SK-N-SH (cell line): ENCODE results near the gene PRCC. TPM values are rescaled to one million over a fixed set of nuclear protein-coding genes. Genes with fewer than 3 reads are reported as not detected.

Source experiments
- CTCF ChIA-PET: fragments of 300-600, 350-600 bp; formaldehyde crosslinking; extraction: SDS; loops from one replicate; lab custom pipeline; 2021; lab: Yijun Ruan, JAX
- POLR2A ChIA-PET: fragments of 350-600 bp; sonication (Branson Sonifier 250); formaldehyde crosslinking; extraction: SDS; loops from one replicate; lab custom pipeline; 2020; ENCODE audit warnings: antibody characterized with exemption, inconsistent platforms; lab: Yijun Ruan, JAX
- DNase-seq: peaks from one replicate; pipeline ENCODE4 v3.0.0; 2012
- H2AFZ ChIP-seq: fragments of 200-600 bp; sonication (generic); 2 replicates; pipeline ENCODE4 v1.8.1; 2016; ENCODE audit warnings: antibody characterized with exemption, mild to moderate bottlenecking, low read depth
- H3F3A ChIP-seq: fragments of 200-600 bp; sonication (generic); replicated peaks from 2 replicates; pipeline ENCODE3; 2016; ENCODE audit warnings: antibody characterized with exemption, mild to moderate bottlenecking; ENCODE audit not compliant: insufficient read depth
- H3K27ac ChIP-seq, 2 experiments: fragments of 200-500 bp in 1 of 2; fragments of 200-600 bp in 1 of 2; sonication (Bioruptor generic) in 1 of 2; sonication (generic), shearing (Covaris generic) in 1 of 2; 2 replicates each; pipeline versions ENCODE4 v1.5.1 to v1.6.1; 2014 to 2016; ENCODE audit warnings: low read depth in 2 of 2, inconsistent platforms in 1 of 2, low read length in 1 of 2, mild to moderate bottlenecking in 1 of 2, mixed read lengths in 1 of 2
- H3K27me3 ChIP-seq: fragments of 200-600 bp; sonication (generic), shearing (Covaris generic); 2 replicates; pipeline ENCODE4 v1.6.1; 2016; ENCODE audit warnings: mixed run types; ENCODE audit not compliant: insufficient read depth
- H3K36me3 ChIP-seq, 2 experiments: fragments of 200-500 bp in 1 of 2; fragments of 200-600 bp in 1 of 2; sonication (Bioruptor generic) in 1 of 2; sonication (generic) in 1 of 2; replicated peaks in 1 of 2; 2 replicates each; pipeline versions ENCODE3 to v1.5.1; 2014 to 2016; ENCODE audit warnings: low read length in 1 of 2, mild to moderate bottlenecking in 1 of 2; ENCODE audit not compliant: insufficient read depth in 2 of 2, control insufficient read depth in 1 of 2
- H3K4me1 ChIP-seq, 2 experiments: fragments of 200-500 bp in 1 of 2; fragments of 200-600 bp in 1 of 2; sonication (Bioruptor generic) in 1 of 2; sonication (generic), shearing (Covaris generic) in 1 of 2; 2 replicates each; pipeline versions ENCODE4 v1.5.1 to v1.6.1; 2014 to 2016; ENCODE audit warnings: low read depth in 1 of 2, low read length in 1 of 2, mixed run types in 1 of 2; ENCODE audit not compliant: insufficient read depth in 2 of 2, control insufficient read depth in 1 of 2
- H3K4me2 ChIP-seq: fragments of 200-600 bp; sonication (generic), shearing (Covaris generic); 2 replicates; pipeline ENCODE4 v1.6.1; 2017; ENCODE audit warnings: mixed run types
- H3K4me3 ChIP-seq, 2 experiments: fragments of 200-500 bp in 1 of 2; fragments of 200-600 bp in 1 of 2; sonication (Bioruptor generic) in 1 of 2; sonication (generic), shearing (Covaris generic) in 1 of 2; 2 replicates each; pipeline versions ENCODE4 v1.5.1 to v1.8.1; 2014 to 2016; ENCODE audit warnings: low read depth in 2 of 2, inconsistent platforms in 1 of 2, low read length in 1 of 2, mild to moderate bottlenecking in 1 of 2, mixed read lengths in 1 of 2, moderate library complexity in 1 of 2
- H3K79me2 ChIP-seq: fragments of 200-600 bp; sonication (generic); 2 replicates; pipeline ENCODE4 v1.8.1; 2017; ENCODE audit warnings: mild to moderate bottlenecking; ENCODE audit not compliant: insufficient read depth
- H3K9ac ChIP-seq: fragments of 200-600 bp; sonication (generic); 2 replicates; pipeline ENCODE4 v1.6.1; 2017; ENCODE audit warnings: mixed run types
- H3K9me2 ChIP-seq: fragments of 200-600 bp; sonication (generic); 2 replicates; pipeline ENCODE4 v1.6.1; 2017; ENCODE audit warnings: mixed run types
- H3K9me3 ChIP-seq: fragments of 200-600 bp; sonication (generic); 2 replicates; pipeline ENCODE4 v1.6.1; 2017; ENCODE audit warnings: mixed run types, mild to moderate bottlenecking, moderate library complexity
- H4K20me1 ChIP-seq: fragments of 200-600 bp; sonication (generic); 2 replicates; pipeline ENCODE4 v1.6.1; 2017; ENCODE audit warnings: mild to moderate bottlenecking, mixed run types; ENCODE audit not compliant: insufficient read depth
- CHD2 ChIP-seq: fragments of 150-350 bp; IDR thresholded peaks from 2 replicates; pipeline ENCODE4 v1.6.1; 2018; ENCODE audit warnings: low read length; ENCODE audit not compliant: partially characterized antibody
- EP300 ChIP-seq, 2 experiments: IDR thresholded peaks; 2 replicates each; pipeline versions ENCODE4 v1.4.0 to v1.6.1; 2012; ENCODE audit warnings: borderline replicate concordance in 1 of 2, low read depth in 1 of 2, low read length in 1 of 2
- FOXJ3 ChIP-seq: sonication (generic); formaldehyde crosslinking; IDR thresholded peaks from 2 replicates; pipeline ENCODE4 v1.5.1; 2020; ENCODE audit warnings: mild to moderate bottlenecking, missing genetic modification reagents
- GABPA ChIP-seq: IDR thresholded peaks from 2 replicates; pipeline ENCODE4 v1.4.0; 2012; ENCODE audit warnings: low read depth, mild to moderate bottlenecking
- GATA2 ChIP-seq: sonication (generic); formaldehyde crosslinking; IDR thresholded peaks from 2 replicates; pipeline ENCODE4 v1.5.0; 2020; ENCODE audit warnings: mild to moderate bottlenecking, missing genetic modification reagents
- MXI1 ChIP-seq: IDR thresholded peaks from 2 replicates; pipeline ENCODE4 v1.6.1; 2012; ENCODE audit warnings: mild to moderate bottlenecking, low read depth, low read length, improper control_type of control experiment
- NRF1 ChIP-seq: IDR thresholded peaks from 2 replicates; pipeline ENCODE4 v1.6.1; 2012; ENCODE audit warnings: low read depth, mild to moderate bottlenecking, low read length
- POLR2AphosphoS5 ChIP-seq: IDR thresholded peaks from 2 replicates; pipeline ENCODE4 v1.6.1; 2012; ENCODE audit warnings: low read depth, low read length
- REST ChIP-seq: IDR thresholded peaks from 2 replicates; pipeline ENCODE4 v1.6.1; 2012; ENCODE audit warnings: mild to moderate bottlenecking, low read depth, low read length, moderate library complexity
- RFX5 ChIP-seq: IDR thresholded peaks from 2 replicates; pipeline ENCODE4 v1.6.1; 2012; ENCODE audit warnings: mild to moderate bottlenecking, improper control_type of control experiment, low read length
- SIN3A ChIP-seq: IDR thresholded peaks from 2 replicates; pipeline ENCODE4 v1.6.1; 2012; ENCODE audit warnings: low read depth, mild to moderate bottlenecking, low read length, moderate library complexity, borderline replicate concordance
- SMC3 ChIP-seq: IDR thresholded peaks from 2 replicates; pipeline ENCODE4 v1.6.1; 2012; ENCODE audit warnings: low read depth, low read length, improper control_type of control experiment
- TCF12 ChIP-seq: IDR thresholded peaks from 2 replicates; pipeline ENCODE4 v1.4.0; 2012
- USF2 ChIP-seq: fragments of 150-350 bp; IDR thresholded peaks from 2 replicates; pipeline ENCODE4 v1.6.1; 2017; ENCODE audit warnings: antibody characterized with exemption, low read length, low read depth, borderline replicate concordance
- YY1 ChIP-seq: IDR thresholded peaks from 2 replicates; pipeline ENCODE4 v1.4.0; 2012; ENCODE audit warnings: low read depth, mild to moderate bottlenecking
- WGBS: methylation state at CpG from one replicate; pipeline ENCODE4 v1.1.6; 2017; ENCODE audit warnings: low lambda C conversion rate; 5-methylcytosine and 5-hydroxymethylcytosine counted together
- polyA plus RNA-seq, 3 experiments: library from polyadenylated mRNA; depleted of rRNA; stranded (reverse); fragments of >200 nt; gene quantifications; 2 replicates each; pipeline ENCODE4 v1.2.3, GENCODE V29; 2012
- TF ChIP-seq, protein P1 (sequence below): fragments of 200-600 bp; sonication (generic); IDR thresholded peaks from 2 replicates; pipeline ENCODE4 v1.6.1; 2017; ENCODE audit warnings: antibody characterized with exemption, mild to moderate bottlenecking, moderate library complexity
- TF ChIP-seq, protein P2 (sequence below): IDR thresholded peaks from 2 replicates; pipeline ENCODE4; 2012

The PRCC gene
- polyA plus RNA-seq, 1 of the 3 experiments (the other 2 are of a cell fraction), result 39.2 TPM

GRCh38 chr1:156772222-156772621 lies 4.9 kb downstream of the PRCC start:
- H2AFZ ChIP-seq, result no peak overlapping the region
- H3K27me3 ChIP-seq, result no peaks in the 10 kb centered on the region
- DNase-seq, result no peak
- peak overlapping the region; percentile 29 to 93; a peak in 3 of 4 replicates for H3K27ac ChIP-seq
- peaks cover 56% of the 10 kb centered on the region for H4K20me1 ChIP-seq
- WGBS, result 51% methylated on average over 3 of the region's 3 CpGs
- TF ChIP-seq CHD2 (peak; percentile 20), GABPA (no peak), EP300 (IDR thresholded peaks at IDR 0.05; ENCODE audit: borderline replicate concordance in 1 of 2, low read depth in 1 of 2, low read length in 1 of 2) (peak in 1 of 2 experiments; percentile 49; a peak in 1 of 4 replicates), USF2 (no peak)
- TF ChIP-seq, protein P1, sequence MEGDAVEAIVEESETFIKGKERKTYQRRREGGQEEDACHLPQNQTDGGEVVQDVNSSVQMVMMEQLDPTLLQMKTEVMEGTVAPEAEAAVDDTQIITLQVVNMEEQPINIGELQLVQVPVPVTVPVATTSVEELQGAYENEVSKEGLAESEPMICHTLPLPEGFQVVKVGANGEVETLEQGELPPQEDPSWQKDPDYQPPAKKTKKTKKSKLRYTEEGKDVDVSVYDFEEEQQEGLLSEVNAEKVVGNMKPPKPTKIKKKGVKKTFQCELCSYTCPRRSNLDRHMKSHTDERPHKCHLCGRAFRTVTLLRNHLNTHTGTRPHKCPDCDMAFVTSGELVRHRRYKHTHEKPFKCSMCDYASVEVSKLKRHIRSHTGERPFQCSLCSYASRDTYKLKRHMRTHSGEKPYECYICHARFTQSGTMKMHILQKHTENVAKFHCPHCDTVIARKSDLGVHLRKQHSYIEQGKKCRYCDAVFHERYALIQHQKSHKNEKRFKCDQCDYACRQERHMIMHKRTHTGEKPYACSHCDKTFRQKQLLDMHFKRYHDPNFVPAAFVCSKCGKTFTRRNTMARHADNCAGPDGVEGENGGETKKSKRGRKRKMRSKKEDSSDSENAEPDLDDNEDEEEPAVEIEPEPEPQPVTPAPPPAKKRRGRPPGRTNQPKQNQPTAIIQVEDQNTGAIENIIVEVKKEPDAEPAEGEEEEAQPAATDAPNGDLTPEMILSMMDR, result peak; percentile 33
- CTCF ChIA-PET, result interaction anchor here (0.8 to 9.5 kb wide), 22 partner anchors 9 to 155 kb away, joined by 3 to 64 read pairs (median 6); partner anchors contain the start of genes INSRR and NTRK1
- no peaks in the 10 kb centered on the region for H3K9me3 ChIP-seq
- peaks cover 19 to 22% of the 10 kb centered on the region in 2 experiments for H3K36me3 ChIP-seq
- no peak overlapping the region for H3K9ac ChIP-seq
- peaks cover 99% of the 10 kb centered on the region for H3K79me2 ChIP-seq
- H3F3A ChIP-seq, result peaks cover 5% of the 10 kb centered on the region
- no peaks in the 10 kb centered on the region for H3K9me2 ChIP-seq
- H3K4me2 ChIP-seq, result peak overlapping the region; percentile 40; the same call in 1 of the 2 replicates
- H3K4me3 ChIP-seq, result no peak overlapping the region
- POLR2A ChIA-PET, result interaction anchor here (0.6 to 2.2 kb wide), 8 partner anchors 21 to 121 kb away, joined by 3 to 15 read pairs (median 7); partner anchors contain the start of genes HDGF, INSRR and MRPL24
- H3K4me1 ChIP-seq, result peaks cover 27 to 36% of the 10 kb centered on the region in 2 experiments; a peak in 3 of 4 replicates

GRCh38 chr1:156772728-156773497 lies 5.6 kb downstream of the PRCC start:
- H3K4me3 ChIP-seq, result no peak overlapping the region; a peak in 1 of 4 replicates
- peaks cover 19 to 22% of the 10 kb centered on the region in 2 experiments for H3K36me3 ChIP-seq
- H3K27me3 ChIP-seq, result no peaks in the 10 kb centered on the region
- H3K4me2 ChIP-seq, result peak overlapping the region; percentile 40
- no peak overlapping the region for H2AFZ ChIP-seq
- ChIA-PET POLR2A (interaction anchor here (0.6 to 2.2 kb wide), 8 partner anchors 21 to 121 kb away, joined by 3 to 15 read pairs (median 7); partner anchors contain the start of genes HDGF, INSRR and MRPL24), CTCF (interaction anchor here (0.6 to 9.5 kb wide), 21 partner anchors 8 to 155 kb away, joined by 3 to 64 read pairs (median 5); partner anchors contain the start of genes INSRR and NTRK1)
- H3K9me2 ChIP-seq, result no peaks in the 10 kb centered on the region
- H3K27ac ChIP-seq, result peak overlapping the region; percentile 29 to 93; a peak in 3 of 4 replicates
- no peaks in the 10 kb centered on the region for H3K9me3 ChIP-seq
- H4K20me1 ChIP-seq, result peaks cover 62% of the 10 kb centered on the region
- peaks cover 100% of the 10 kb centered on the region for H3K79me2 ChIP-seq
- DNase-seq, result peak; percentile 75
- WGBS, result 46% methylated on average over 9 of the region's 9 CpGs
- peaks cover 27 to 41% of the 10 kb centered on the region in 2 experiments; a peak in 3 of 4 replicates for H3K4me1 ChIP-seq
- H3K9ac ChIP-seq, result no peak overlapping the region
- peaks cover 10% of the 10 kb centered on the region for H3F3A ChIP-seq
- TF ChIP-seq RFX5 (no peak), YY1 (no peak), NRF1 (no peak), REST (no peak), SIN3A (no peak), MXI1 (peak; percentile 83), POLR2AphosphoS5 (0 out of 2 replicates have a peak, but pooled peaks have one; percentile 0), SMC3 (0 out of 2 replicates have a peak, but pooled peaks have one; percentile 3), GATA2 (CRISPR knock-in tag) (peak; percentile 96), FOXJ3 (peak; percentile 86), TCF12 (peak; percentile 63)
- TF ChIP-seq, protein P2, sequence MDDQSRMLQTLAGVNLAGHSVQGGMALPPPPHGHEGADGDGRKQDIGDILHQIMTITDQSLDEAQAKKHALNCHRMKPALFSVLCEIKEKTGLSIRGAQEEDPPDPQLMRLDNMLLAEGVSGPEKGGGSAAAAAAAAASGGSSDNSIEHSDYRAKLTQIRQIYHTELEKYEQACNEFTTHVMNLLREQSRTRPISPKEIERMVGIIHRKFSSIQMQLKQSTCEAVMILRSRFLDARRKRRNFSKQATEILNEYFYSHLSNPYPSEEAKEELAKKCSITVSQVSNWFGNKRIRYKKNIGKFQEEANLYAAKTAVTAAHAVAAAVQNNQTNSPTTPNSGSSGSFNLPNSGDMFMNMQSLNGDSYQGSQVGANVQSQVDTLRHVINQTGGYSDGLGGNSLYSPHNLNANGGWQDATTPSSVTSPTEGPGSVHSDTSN, result 0 out of 2 replicates have a peak, but pooled peaks have one; percentile 5
